ENCODE results near the gene GNLY. TPM values are rescaled to one million over a fixed set of nuclear protein-coding genes. Genes with fewer than 3 reads are reported as not detected.

The GNLY gene
- polyA plus RNA-seq, 1 experiment, result not detected

DNA sequence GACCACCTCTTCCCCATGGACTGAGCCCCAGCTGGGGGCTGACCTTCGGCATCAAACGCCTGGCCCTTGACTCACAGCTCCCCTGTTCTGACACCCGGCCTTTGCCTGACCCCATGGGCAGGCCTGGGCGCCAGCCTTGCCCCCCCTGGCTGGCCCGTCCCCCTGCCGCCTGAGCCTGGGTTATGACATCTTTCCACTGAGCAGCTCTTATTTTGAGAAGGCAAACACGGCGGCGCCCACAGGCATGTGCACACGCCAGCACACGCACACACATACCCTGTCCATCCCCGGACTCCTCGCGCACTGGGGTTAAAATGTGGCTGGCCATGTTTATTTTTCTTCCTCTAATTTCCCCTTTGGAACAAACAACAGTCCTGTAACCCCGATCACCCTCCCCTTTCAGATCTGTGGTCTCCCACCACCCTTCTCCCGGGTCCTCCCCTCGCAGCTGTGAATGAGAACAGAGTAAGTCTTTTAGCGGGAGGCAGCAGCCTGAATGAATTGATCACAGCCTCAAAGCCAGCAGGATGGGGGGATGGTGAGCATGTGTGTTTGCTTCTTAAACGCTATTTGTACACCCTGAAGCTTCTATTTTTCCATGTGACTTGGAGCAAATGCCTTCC is 47.8 kb downstream of the GNLY start:
- no peak overlapping the region; the same call in 1 of the 2 replicates for H3K4me3 ChIP-seq (ENCODE audit: low read depth, low read length)
- POLR2A ChIA-PET, result interaction anchor here (0.8 to 1.2 kb wide), 3 partner anchors 12 to 30 kb away, joined by 3 to 4 read pairs (median 3); partner anchors contain the start of gene ATOH8
- CTCF ChIA-PET, result interaction anchor here (0.5 to 5.4 kb wide), 20 partner anchors 9 to 109 kb away, joined by 3 to 36 read pairs (median 4); partner anchors contain the start of gene ATOH8

DNA sequence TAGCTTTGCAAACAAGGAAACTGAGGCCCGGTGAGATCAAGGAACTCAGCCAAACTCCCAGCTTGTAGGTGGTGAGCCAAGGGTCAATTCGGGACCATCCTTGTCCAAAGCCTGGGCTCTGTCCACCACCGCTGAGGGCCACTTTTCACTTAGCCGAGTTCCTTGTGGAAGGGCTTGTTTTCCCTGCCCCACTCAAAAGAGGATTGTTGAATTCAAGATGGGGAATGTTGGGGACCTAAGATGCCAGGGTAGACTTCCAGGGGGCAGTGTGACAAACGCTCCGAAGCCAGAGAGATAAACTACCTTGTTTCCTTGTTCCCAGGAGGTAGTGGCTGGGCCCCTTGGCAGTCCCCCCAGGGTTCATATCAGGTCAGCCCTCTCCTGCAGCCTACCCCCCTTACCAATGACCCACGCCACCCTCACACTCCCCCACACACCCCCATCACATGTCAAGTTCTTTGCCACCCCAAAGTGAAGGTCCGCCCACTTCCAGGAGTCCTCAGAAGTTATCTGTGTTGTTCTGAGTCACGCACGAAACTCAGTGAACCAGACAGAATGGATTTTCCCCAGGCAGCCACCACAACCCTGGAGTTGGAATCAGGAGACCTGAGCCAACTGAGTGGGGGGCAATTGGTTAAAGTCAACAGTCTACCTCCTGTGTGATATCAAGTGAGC is 49.3 kb downstream of the GNLY start:
- no peak for DNase-seq (ENCODE audit: low read depth)
- CTCF ChIA-PET, result interaction anchor here (1.0 to 10.9 kb wide), 10 partner anchors 8 to 95 kb away, joined by 3 to 245 read pairs (median 12); partner anchors contain the start of gene ATOH8
- POLR2A ChIA-PET, result no interaction called here
- TF ChIP-seq CTCF (IDR thresholded peaks at IDR 0.05; ENCODE audit: insufficient read depth, low read depth, low read length), result no peak
- no peak overlapping the region for H3K4me3 ChIP-seq (ENCODE audit: low read depth, low read length)
- H3K27me3 ChIP-seq (ENCODE audit: control insufficient read depth, insufficient read depth, low read length), result no peaks in the 10 kb centered on the region
- no peaks in the 10 kb centered on the region for H3K36me3 ChIP-seq (ENCODE audit: control insufficient read depth, insufficient read depth, low read length)

More for the DNA sequence above, 47.8 kb downstream of the GNLY start:
- H3K27me3 ChIP-seq (ENCODE audit: control insufficient read depth, insufficient read depth, low read length), result no peaks in the 10 kb centered on the region
- DNase-seq (ENCODE audit: low read depth), result no peak
- TF ChIP-seq CTCF (IDR thresholded peaks at IDR 0.05; ENCODE audit: insufficient read depth, low read depth, low read length), result peak; percentile 13; the same call in 1 of the 2 replicates
- H3K36me3 ChIP-seq (ENCODE audit: control insufficient read depth, insufficient read depth, low read length), result no peaks in the 10 kb centered on the region

- DNase-seq (ENCODE audit: low read depth), result no peak
- Histone ChIP-seq H3K27me3 (ENCODE audit: control insufficient read depth, insufficient read depth, low read length) (no peaks in the 10 kb centered on the region), H3K36me3 (ENCODE audit: control insufficient read depth, insufficient read depth, low read length) (no peaks in the 10 kb centered on the region), H3K4me3 (ENCODE audit: low read depth, low read length) (no peak overlapping the region)
- ChIA-PET CTCF (interaction anchor here (1.0 to 10.9 kb wide), 5 partner anchors 17 to 107 kb away, joined by 3 to 245 read pairs (median 5); no protein-coding TSS in a partner anchor), POLR2A (interaction anchor here (1.6 kb wide), 1 partner anchor 16 kb away, joined by 4 read pairs; no protein-coding TSS in a partner anchor)
- no peak for TF ChIP-seq CTCF (IDR thresholded peaks at IDR 0.05; ENCODE audit: insufficient read depth, low read depth, low read length)
Measured at GRCh38 chr2:85744055-85744454, 49.9 kb downstream of the GNLY start.

- ChIA-PET CTCF (interaction anchor here (1.0 to 10.9 kb wide), 12 partner anchors 9 to 108 kb away, joined by 3 to 245 read pairs (median 4); partner anchors contain the start of gene ATOH8), POLR2A (interaction anchor here (0.7 to 1.6 kb wide), 3 partner anchors 8 to 27 kb away, joined by 4 to 12 read pairs (median 6); no protein-coding TSS in a partner anchor)
- no peaks in the 10 kb centered on the region for H3K27me3 ChIP-seq (ENCODE audit: control insufficient read depth, insufficient read depth, low read length)
- no peak for DNase-seq (ENCODE audit: low read depth)
- no peak for TF ChIP-seq CTCF (IDR thresholded peaks at IDR 0.05; ENCODE audit: insufficient read depth, low read depth, low read length)
- no peaks in the 10 kb centered on the region for H3K36me3 ChIP-seq (ENCODE audit: control insufficient read depth, insufficient read depth, low read length)
- no peak overlapping the region for H3K4me3 ChIP-seq (ENCODE audit: low read depth, low read length)
Measured at GRCh38 chr2:85744741-85745601, 50.8 kb downstream of the GNLY start.
